ENCODE data around the gene GOT1. TPM values are rescaled to one million over a fixed set of nuclear protein-coding genes. Genes with fewer than 3 reads are reported as not detected.

GOT1 gene
- total and polyA plus RNA-seq, 4 donors, result 73.5 to 271 (median 123) TPM

DNA sequence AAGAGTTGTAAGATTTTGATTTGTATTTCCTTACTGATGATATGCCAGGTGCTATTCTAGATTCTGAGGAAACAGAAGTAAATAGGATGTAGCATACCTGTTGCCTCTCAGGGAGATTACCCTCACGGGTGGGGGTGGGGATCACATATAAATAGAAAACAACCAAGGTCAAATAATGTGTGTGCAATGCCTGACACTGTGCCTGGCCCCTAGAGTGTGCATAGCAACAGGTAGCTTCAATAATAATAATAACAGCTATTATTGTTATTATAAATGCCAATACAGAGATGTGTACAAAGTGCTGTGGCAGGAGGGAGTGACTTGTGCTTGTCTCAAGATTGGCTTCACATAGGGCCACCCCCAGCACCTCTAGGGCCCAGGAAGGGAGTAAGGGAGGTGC lies 77.2 kb downstream of the GOT1 start:
- Histone ChIP-seq H3K9ac (ENCODE audit: low read depth in 1 of 2, low read length in 2 of 2) (no peak overlapping the region), H3K36me3 (ENCODE audit: control insufficient read depth in 4 of 4, insufficient read depth in 3 of 4, low read depth in 1 of 4, low read length in 3 of 4) (no peaks in the 10 kb centered on the region), H3K4me3 (ENCODE audit: low read depth in 1 of 3, low read length in 3 of 3) (no peak overlapping the region), H3K27ac (ENCODE audit: low read depth in 1 of 2, low read length in 2 of 2) (no peak overlapping the region), H3K27me3 (ENCODE audit: control insufficient read depth in 4 of 4, insufficient read depth in 4 of 4, low read length in 3 of 4) (peaks cover 0 to 3% (median 0%) of the 10 kb centered on the region in 4 donors), H3K9me3 (ENCODE audit: control insufficient read depth in 4 of 4, low read length in 3 of 4) (no peaks in the 10 kb centered on the region), H3K4me1 (ENCODE audit: control insufficient read depth in 4 of 4, insufficient read depth in 4 of 4, low read length in 3 of 4) (no peaks in the 10 kb centered on the region)
- no peak for TF ChIP-seq CTCF (IDR thresholded peaks at IDR 0.05; ENCODE audit: low read depth, low read length, missing input control)
- no peak for TF ChIP-seq SP1 (IDR thresholded peaks at IDR 0.05)
- no peak for TF ChIP-seq HNF4G (IDR thresholded peaks at IDR 0.05)
- TF ChIP-seq ZBTB33 (IDR thresholded peaks at IDR 0.05), result no peak
- no peak for TF ChIP-seq NR2F2 (IDR thresholded peaks at IDR 0.05)
- TF ChIP-seq HNF4A (conservative IDR thresholded peaks at IDR 0.05), result no peak
- TF ChIP-seq, protein P1, sequence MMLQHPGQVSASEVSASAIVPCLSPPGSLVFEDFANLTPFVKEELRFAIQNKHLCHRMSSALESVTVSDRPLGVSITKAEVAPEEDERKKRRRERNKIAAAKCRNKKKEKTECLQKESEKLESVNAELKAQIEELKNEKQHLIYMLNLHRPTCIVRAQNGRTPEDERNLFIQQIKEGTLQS (IDR thresholded peaks at IDR 0.05), result no peak
- TF ChIP-seq, protein P2, sequence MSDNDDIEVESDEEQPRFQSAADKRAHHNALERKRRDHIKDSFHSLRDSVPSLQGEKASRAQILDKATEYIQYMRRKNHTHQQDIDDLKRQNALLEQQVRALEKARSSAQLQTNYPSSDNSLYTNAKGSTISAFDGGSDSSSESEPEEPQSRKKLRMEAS (IDR thresholded peaks at IDR 0.05), result no peak
- no peak for TF ChIP-seq YY1 (IDR thresholded peaks at IDR 0.05)
- no peak for TF ChIP-seq FOXA1 (IDR thresholded peaks at IDR 0.05)
- no peak for TF ChIP-seq JUND (IDR thresholded peaks at IDR 0.05)
- TF ChIP-seq FOXA2 (IDR thresholded peaks at IDR 0.05), result no peak
- TF ChIP-seq, protein P3, sequence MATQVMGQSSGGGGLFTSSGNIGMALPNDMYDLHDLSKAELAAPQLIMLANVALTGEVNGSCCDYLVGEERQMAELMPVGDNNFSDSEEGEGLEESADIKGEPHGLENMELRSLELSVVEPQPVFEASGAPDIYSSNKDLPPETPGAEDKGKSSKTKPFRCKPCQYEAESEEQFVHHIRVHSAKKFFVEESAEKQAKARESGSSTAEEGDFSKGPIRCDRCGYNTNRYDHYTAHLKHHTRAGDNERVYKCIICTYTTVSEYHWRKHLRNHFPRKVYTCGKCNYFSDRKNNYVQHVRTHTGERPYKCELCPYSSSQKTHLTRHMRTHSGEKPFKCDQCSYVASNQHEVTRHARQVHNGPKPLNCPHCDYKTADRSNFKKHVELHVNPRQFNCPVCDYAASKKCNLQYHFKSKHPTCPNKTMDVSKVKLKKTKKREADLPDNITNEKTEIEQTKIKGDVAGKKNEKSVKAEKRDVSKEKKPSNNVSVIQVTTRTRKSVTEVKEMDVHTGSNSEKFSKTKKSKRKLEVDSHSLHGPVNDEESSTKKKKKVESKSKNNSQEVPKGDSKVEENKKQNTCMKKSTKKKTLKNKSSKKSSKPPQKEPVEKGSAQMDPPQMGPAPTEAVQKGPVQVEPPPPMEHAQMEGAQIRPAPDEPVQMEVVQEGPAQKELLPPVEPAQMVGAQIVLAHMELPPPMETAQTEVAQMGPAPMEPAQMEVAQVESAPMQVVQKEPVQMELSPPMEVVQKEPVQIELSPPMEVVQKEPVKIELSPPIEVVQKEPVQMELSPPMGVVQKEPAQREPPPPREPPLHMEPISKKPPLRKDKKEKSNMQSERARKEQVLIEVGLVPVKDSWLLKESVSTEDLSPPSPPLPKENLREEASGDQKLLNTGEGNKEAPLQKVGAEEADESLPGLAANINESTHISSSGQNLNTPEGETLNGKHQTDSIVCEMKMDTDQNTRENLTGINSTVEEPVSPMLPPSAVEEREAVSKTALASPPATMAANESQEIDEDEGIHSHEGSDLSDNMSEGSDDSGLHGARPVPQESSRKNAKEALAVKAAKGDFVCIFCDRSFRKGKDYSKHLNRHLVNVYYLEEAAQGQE (IDR thresholded peaks at IDR 0.05), result no peak
- no peak for TF ChIP-seq RXRA (IDR thresholded peaks at IDR 0.05)
- no peak for TF ChIP-seq TAF1 (conservative IDR thresholded peaks at IDR 0.05)
- TF ChIP-seq RAD21 (IDR thresholded peaks at IDR 0.05), result no peak
- TF ChIP-seq EGR1 (IDR thresholded peaks at IDR 0.05; ENCODE audit: low read depth in 2 of 2), result no peak
- no peak for DNase-seq (ENCODE audit: low spot score)
- whole genome bisulfite sequencing, result 59% methylated on average over 1 of the region's 1 CpG

DNA sequence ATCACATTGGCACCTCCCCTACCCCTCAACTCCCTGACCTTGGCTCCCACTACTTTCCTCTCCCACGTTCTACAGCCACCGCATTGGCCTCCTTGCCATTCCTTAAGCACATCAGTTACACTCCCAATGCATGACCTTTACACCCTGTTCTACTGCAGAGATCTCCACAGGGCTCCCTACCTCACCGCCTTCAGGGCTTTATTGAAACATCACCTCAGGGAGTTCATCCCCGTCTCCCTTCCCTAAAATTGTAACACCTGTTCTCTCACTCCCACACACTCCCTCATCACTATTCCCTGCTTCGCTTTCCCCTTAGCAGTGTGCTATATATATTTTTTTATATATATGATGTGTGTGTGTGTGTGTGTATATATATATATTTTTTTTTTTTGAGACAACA lies 82.8 kb downstream of the GOT1 start:
- no peak for DNase-seq (ENCODE audit: low spot score)
- 89% methylated on average over 5 of the region's 5 CpGs for WGBS
- Histone ChIP-seq H3K36me3 (ENCODE audit: control insufficient read depth in 4 of 4, insufficient read depth in 3 of 4, low read depth in 1 of 4, low read length in 3 of 4) (no peaks in the 10 kb centered on the region), H3K4me3 (ENCODE audit: low read depth in 1 of 3, low read length in 3 of 3) (no peak overlapping the region), H3K9me3 (ENCODE audit: control insufficient read depth in 4 of 4, low read length in 3 of 4) (no peaks in the 10 kb centered on the region), H3K9ac (ENCODE audit: low read depth in 1 of 2, low read length in 2 of 2) (no peak overlapping the region), H3K27me3 (ENCODE audit: control insufficient read depth in 4 of 4, insufficient read depth in 4 of 4, low read length in 3 of 4) (no peaks in the 10 kb centered on the region), H3K27ac (ENCODE audit: low read depth in 1 of 2, low read length in 2 of 2) (no peak overlapping the region), H3K4me1 (ENCODE audit: control insufficient read depth in 4 of 4, insufficient read depth in 4 of 4, low read length in 3 of 4) (no peaks in the 10 kb centered on the region)
- TF ChIP-seq JUND (IDR thresholded peaks at IDR 0.05) (no peak), HNF4G (IDR thresholded peaks at IDR 0.05) (no peak), RAD21 (IDR thresholded peaks at IDR 0.05) (no peak)
- TF ChIP-seq, protein P1 (IDR thresholded peaks at IDR 0.05), result no peak

Other genes with a start within 250 kb of the GOT1 start
- gene HPSE2, start 194.8 kb downstream of the GOT1 start, total RNA-seq, result under 1 TPM in 1 of 2 donors, not detected in 1; 0.05 TPM
- gene HPSE2, start 194.8 kb downstream of the GOT1 start, polyA plus RNA-seq, result not detected
- gene CNNM1, start 101.3 kb downstream of the GOT1 start, total RNA-seq, result under 1 TPM; 0.05 to 0.08 TPM
- under 1 TPM; 0.06 to 0.10 TPM for gene CNNM1, start 101.3 kb downstream of the GOT1 start, polyA plus RNA-seq
- under 1 TPM in 1 of 2 donors, not detected in 1; 0.09 TPM for gene NKX2-3, start 102.3 kb upstream of the GOT1 start, total RNA-seq
- gene NKX2-3, start 102.3 kb upstream of the GOT1 start, polyA plus RNA-seq, result under 1 TPM in 1 of 2 donors, not detected in 1; 0.06 TPM
- 10 to 100 TPM; 15.3 to 18.2 TPM for gene SLC25A28, start 189.8 kb upstream of the GOT1 start, total RNA-seq
- 10 to 100 TPM; 11.8 to 28.6 TPM for gene SLC25A28, start 189.8 kb upstream of the GOT1 start, polyA plus RNA-seq
- gene ENTPD7, start 228.9 kb upstream of the GOT1 start, total RNA-seq, result 10 to 100 TPM; 15.0 to 27.2 TPM
- gene ENTPD7, start 228.9 kb upstream of the GOT1 start, polyA plus RNA-seq, result 1 to 10 TPM; 2.0 to 9.2 TPM

Data from liver (tissue), 9 donors.